SK-N-SH (cell line): ENCODE data around the gene HTRA3. TPM values are rescaled to one million over a fixed set of nuclear protein-coding genes. Genes with fewer than 3 reads are reported as not detected.

Experiments
- CTCF ChIA-PET: fragments of 300-600, 350-600 bp; formaldehyde crosslinking; extraction: SDS; loops from one replicate; lab custom pipeline; 2021; lab: Yijun Ruan, JAX
- POLR2A ChIA-PET: fragments of 350-600 bp; sonication (Branson Sonifier 250); formaldehyde crosslinking; extraction: SDS; loops from one replicate; lab custom pipeline; 2020; ENCODE audit warnings: antibody characterized with exemption, inconsistent platforms; lab: Yijun Ruan, JAX
- DNase-seq: peaks from one replicate; pipeline ENCODE4 v3.0.0; 2012
- H2AFZ ChIP-seq: fragments of 200-600 bp; sonication (generic); 2 replicates; pipeline ENCODE4 v1.8.1; 2016; ENCODE audit warnings: antibody characterized with exemption, mild to moderate bottlenecking, low read depth
- H3F3A ChIP-seq: fragments of 200-600 bp; sonication (generic); replicated peaks from 2 replicates; pipeline ENCODE3; 2016; ENCODE audit warnings: antibody characterized with exemption, mild to moderate bottlenecking; ENCODE audit not compliant: insufficient read depth
- H3K27ac ChIP-seq, 2 experiments: fragments of 200-500 bp in 1 of 2; fragments of 200-600 bp in 1 of 2; sonication (Bioruptor generic) in 1 of 2; sonication (generic), shearing (Covaris generic) in 1 of 2; 2 replicates each; pipeline versions ENCODE4 v1.5.1 to v1.6.1; 2014 to 2016; ENCODE audit warnings: low read depth in 2 of 2, inconsistent platforms in 1 of 2, low read length in 1 of 2, mild to moderate bottlenecking in 1 of 2, mixed read lengths in 1 of 2
- H3K27me3 ChIP-seq: fragments of 200-600 bp; sonication (generic), shearing (Covaris generic); 2 replicates; pipeline ENCODE4 v1.6.1; 2016; ENCODE audit warnings: mixed run types; ENCODE audit not compliant: insufficient read depth
- H3K36me3 ChIP-seq, 2 experiments: fragments of 200-500 bp in 1 of 2; fragments of 200-600 bp in 1 of 2; sonication (Bioruptor generic) in 1 of 2; sonication (generic) in 1 of 2; replicated peaks in 1 of 2; 2 replicates each; pipeline versions ENCODE3 to v1.5.1; 2014 to 2016; ENCODE audit warnings: low read length in 1 of 2, mild to moderate bottlenecking in 1 of 2; ENCODE audit not compliant: insufficient read depth in 2 of 2, control insufficient read depth in 1 of 2
- H3K4me1 ChIP-seq, 2 experiments: fragments of 200-500 bp in 1 of 2; fragments of 200-600 bp in 1 of 2; sonication (Bioruptor generic) in 1 of 2; sonication (generic), shearing (Covaris generic) in 1 of 2; 2 replicates each; pipeline versions ENCODE4 v1.5.1 to v1.6.1; 2014 to 2016; ENCODE audit warnings: low read depth in 1 of 2, low read length in 1 of 2, mixed run types in 1 of 2; ENCODE audit not compliant: insufficient read depth in 2 of 2, control insufficient read depth in 1 of 2
- H3K4me2 ChIP-seq: fragments of 200-600 bp; sonication (generic), shearing (Covaris generic); 2 replicates; pipeline ENCODE4 v1.6.1; 2017; ENCODE audit warnings: mixed run types
- H3K4me3 ChIP-seq, 2 experiments: fragments of 200-500 bp in 1 of 2; fragments of 200-600 bp in 1 of 2; sonication (Bioruptor generic) in 1 of 2; sonication (generic), shearing (Covaris generic) in 1 of 2; 2 replicates each; pipeline versions ENCODE4 v1.5.1 to v1.8.1; 2014 to 2016; ENCODE audit warnings: low read depth in 2 of 2, inconsistent platforms in 1 of 2, low read length in 1 of 2, mild to moderate bottlenecking in 1 of 2, mixed read lengths in 1 of 2, moderate library complexity in 1 of 2
- H3K79me2 ChIP-seq: fragments of 200-600 bp; sonication (generic); 2 replicates; pipeline ENCODE4 v1.8.1; 2017; ENCODE audit warnings: mild to moderate bottlenecking; ENCODE audit not compliant: insufficient read depth
- H3K9ac ChIP-seq: fragments of 200-600 bp; sonication (generic); 2 replicates; pipeline ENCODE4 v1.6.1; 2017; ENCODE audit warnings: mixed run types
- H3K9me2 ChIP-seq: fragments of 200-600 bp; sonication (generic); 2 replicates; pipeline ENCODE4 v1.6.1; 2017; ENCODE audit warnings: mixed run types
- H3K9me3 ChIP-seq: fragments of 200-600 bp; sonication (generic); 2 replicates; pipeline ENCODE4 v1.6.1; 2017; ENCODE audit warnings: mixed run types, mild to moderate bottlenecking, moderate library complexity
- H4K20me1 ChIP-seq: fragments of 200-600 bp; sonication (generic); 2 replicates; pipeline ENCODE4 v1.6.1; 2017; ENCODE audit warnings: mild to moderate bottlenecking, mixed run types; ENCODE audit not compliant: insufficient read depth
- CHD2 ChIP-seq: fragments of 150-350 bp; IDR thresholded peaks from 2 replicates; pipeline ENCODE4 v1.6.1; 2018; ENCODE audit warnings: low read length; ENCODE audit not compliant: partially characterized antibody
- ELF1 ChIP-seq: IDR thresholded peaks from 2 replicates; pipeline ENCODE4 v1.4.0; 2012
- FOXJ3 ChIP-seq: sonication (generic); formaldehyde crosslinking; IDR thresholded peaks from 2 replicates; pipeline ENCODE4 v1.5.1; 2020; ENCODE audit warnings: mild to moderate bottlenecking, missing genetic modification reagents
- FOXM1 ChIP-seq: IDR thresholded peaks from 2 replicates; pipeline ENCODE4 v1.4.0; 2012; ENCODE audit warnings: low read depth, mild to moderate bottlenecking
- GABPA ChIP-seq: IDR thresholded peaks from 2 replicates; pipeline ENCODE4 v1.4.0; 2012; ENCODE audit warnings: low read depth, mild to moderate bottlenecking
- IRF3 ChIP-seq: fragments of 150-350 bp; IDR thresholded peaks from 2 replicates; pipeline ENCODE4 v1.6.1; 2016; ENCODE audit warnings: mild to moderate bottlenecking, low read depth, low read length
- JUND ChIP-seq: IDR thresholded peaks from 2 replicates; pipeline ENCODE4 v1.4.0; 2012
- POLR2AphosphoS5 ChIP-seq: IDR thresholded peaks from 2 replicates; pipeline ENCODE4 v1.6.1; 2012; ENCODE audit warnings: low read depth, low read length
- RCOR1 ChIP-seq: fragments of 150-350 bp; IDR thresholded peaks from 2 replicates; pipeline ENCODE4 v1.6.1; 2017; ENCODE audit warnings: antibody characterized with exemption, low read length
- TAF1 ChIP-seq: IDR thresholded peaks from 2 replicates; pipeline ENCODE4 v1.6.1; 2012; ENCODE audit warnings: low read depth, mild to moderate bottlenecking, low read length, moderate library complexity, borderline replicate concordance
- TCF12 ChIP-seq: IDR thresholded peaks from 2 replicates; pipeline ENCODE4 v1.4.0; 2012
- YY1 ChIP-seq: IDR thresholded peaks from 2 replicates; pipeline ENCODE4 v1.4.0; 2012; ENCODE audit warnings: low read depth, mild to moderate bottlenecking
- WGBS: methylation state at CpG from one replicate; pipeline ENCODE4 v1.1.6; 2017; ENCODE audit warnings: low lambda C conversion rate; 5-methylcytosine and 5-hydroxymethylcytosine counted together
- polyA plus RNA-seq, 3 experiments: library from polyadenylated mRNA; depleted of rRNA; stranded (reverse); fragments of >200 nt; gene quantifications; 2 replicates each; pipeline ENCODE4 v1.2.3, GENCODE V29; 2012

The HTRA3 gene
- polyA plus RNA-seq, 1 of the 3 experiments (the other 2 are of a cell fraction), result 0.05 TPM

DNA sequence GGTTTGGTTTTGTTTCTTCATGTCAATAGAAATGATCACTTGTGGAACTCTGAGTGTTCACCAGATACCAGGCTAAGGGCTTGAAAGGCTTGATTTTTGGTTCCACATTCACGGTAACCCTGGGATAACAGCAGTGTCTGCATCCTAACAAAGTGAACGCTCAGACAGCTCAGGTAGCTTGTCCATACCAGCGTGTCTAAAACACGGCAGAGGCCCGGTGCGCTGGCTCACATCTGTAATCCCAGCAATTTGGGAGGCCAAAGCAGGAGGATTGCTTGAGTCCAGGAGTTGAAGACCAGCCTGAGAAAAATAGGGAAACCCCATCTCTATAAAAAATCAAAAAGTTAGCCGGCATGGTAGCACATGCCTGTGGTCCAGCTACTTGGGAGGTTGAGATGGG is 49.0 kb downstream of the HTRA3 start:
- CTCF ChIA-PET, result interaction anchor here (1.8 kb wide), 1 partner anchor 142 kb away, joined by 5 read pairs; no protein-coding TSS in a partner anchor
- H3K27me3 ChIP-seq, result no peaks in the 10 kb centered on the region
- no peaks in the 10 kb centered on the region for H3K79me2 ChIP-seq
- no peaks in the 10 kb centered on the region for H4K20me1 ChIP-seq
- WGBS, result 92% methylated on average over 6 of the region's 7 CpGs
- no peak overlapping the region for H3K9ac ChIP-seq
- no peak overlapping the region for H3K4me3 ChIP-seq
- H3K27ac ChIP-seq, result no peak overlapping the region
- no peaks in the 10 kb centered on the region for H3K36me3 ChIP-seq
- H3F3A ChIP-seq, result no peaks in the 10 kb centered on the region
- DNase-seq, result no peak
- no peaks in the 10 kb centered on the region for H3K9me3 ChIP-seq
- H2AFZ ChIP-seq, result no peak overlapping the region
- peaks cover 6 to 21% of the 10 kb centered on the region in 2 experiments; a peak in 2 of 4 replicates for H3K4me1 ChIP-seq
- no peaks in the 10 kb centered on the region for H3K9me2 ChIP-seq
- TF ChIP-seq POLR2AphosphoS5 (no peak), YY1 (no peak), TCF12 (no peak)
- no peak overlapping the region for H3K4me2 ChIP-seq
- POLR2A ChIA-PET, result no interaction called here

- Histone ChIP-seq H3K4me2 (no peak overlapping the region), H3K36me3 (no peaks in the 10 kb centered on the region), H3K79me2 (no peaks in the 10 kb centered on the region), H3K9me3 (no peaks in the 10 kb centered on the region), H3K27ac (no peak overlapping the region), H3K27me3 (no peaks in the 10 kb centered on the region), H2AFZ (no peak overlapping the region), H3K4me1 (peaks cover 6 to 21% of the 10 kb centered on the region in 2 experiments; a peak in 2 of 4 replicates), H4K20me1 (no peaks in the 10 kb centered on the region), H3K4me3 (no peak overlapping the region), H3K9ac (no peak overlapping the region), H3K9me2 (no peaks in the 10 kb centered on the region), H3F3A (no peaks in the 10 kb centered on the region)
- WGBS, result 75% methylated on average over 6 of the region's 6 CpGs
- ChIA-PET CTCF (interaction anchor here (1.8 kb wide), 1 partner anchor 142 kb away, joined by 5 read pairs; no protein-coding TSS in a partner anchor), POLR2A (no interaction called here)
- TF ChIP-seq CHD2 (no peak), TAF1 (no peak), POLR2AphosphoS5 (no peak), FOXJ3 (no peak)
- DNase-seq, result no peak
These were observed 49.5 kb downstream of the HTRA3 start for GRCh38 chr4:8319061-8319460.

DNA sequence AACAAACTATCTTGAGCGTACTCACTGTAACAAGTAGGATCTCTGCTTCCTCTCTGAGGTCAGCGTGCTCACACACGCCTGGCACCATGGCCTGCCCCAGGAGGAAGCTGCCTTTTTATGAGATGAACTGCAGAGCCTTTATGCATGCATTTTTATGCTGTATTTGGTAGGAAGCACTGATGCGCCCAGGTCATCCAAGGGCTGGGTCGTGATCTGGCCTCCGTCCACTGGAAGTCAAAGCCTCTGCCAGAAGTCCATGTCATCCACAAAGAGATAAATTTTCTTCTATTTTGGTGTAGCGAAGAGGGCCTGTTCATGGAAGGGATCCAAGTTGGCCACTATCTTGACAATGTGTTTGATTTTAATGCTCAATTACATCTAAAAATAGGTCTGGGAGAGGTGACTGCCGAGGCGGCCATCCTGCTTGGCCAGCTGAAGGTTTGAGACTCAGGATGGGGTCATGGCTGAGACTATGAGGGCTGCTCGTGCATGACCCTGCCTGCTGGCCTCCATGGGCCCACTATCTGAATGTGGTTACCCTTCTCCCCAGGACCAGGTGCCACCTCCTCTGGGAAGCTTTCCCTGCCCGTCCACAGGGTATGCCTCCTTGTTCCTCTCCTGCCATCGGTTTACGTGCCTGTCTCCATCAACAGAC is 50.3 kb downstream of the HTRA3 start:
- Histone ChIP-seq H3K9me3 (no peaks in the 10 kb centered on the region), H3K36me3 (no peaks in the 10 kb centered on the region), H3K9ac (no peak overlapping the region), H3K4me1 (peaks cover 6 to 21% of the 10 kb centered on the region in 2 experiments; a peak in 2 of 4 replicates), H3K4me2 (no peak overlapping the region), H4K20me1 (no peaks in the 10 kb centered on the region), H3K79me2 (no peaks in the 10 kb centered on the region), H3K4me3 (no peak overlapping the region), H3K27me3 (no peaks in the 10 kb centered on the region), H2AFZ (no peak overlapping the region), H3K27ac (no peak overlapping the region), H3K9me2 (no peaks in the 10 kb centered on the region), H3F3A (no peaks in the 10 kb centered on the region)
- POLR2A ChIA-PET, result no interaction called here
- CTCF ChIA-PET, result interaction anchor here (0.6 to 1.3 kb wide), 3 partner anchors 12 to 79 kb away, joined by 3 to 5 read pairs (median 3); no protein-coding TSS in a partner anchor
- TF ChIP-seq JUND (no peak), GABPA (no peak), ELF1 (no peak), IRF3 (no peak), RCOR1 (no peak), FOXM1 (no peak)
- no peak for DNase-seq
- WGBS, result 75% methylated on average over 13 of the region's 13 CpGs
